GM18951 (cell line): Measurements from ENCODE around the gene VPS9D1.

Experiments
- POLR2A ChIP-seq: IDR thresholded peaks from 4 replicates; pipeline ENCODE4 v1.6.1; 2011; ENCODE audit warnings: mild to moderate bottlenecking; ENCODE audit not compliant: insufficient read length, insufficient read depth; ENCODE audit errors: extremely low read depth
- in situ Hi-C: fragments of 300-500 bp; cut with MboI; formaldehyde crosslinking; loops from one replicate; pipeline ENCODE4 v1.12.0; 2022; ENCODE audit warnings: low sequenced_read_pairs, mixed read lengths, inconsistent platforms; ENCODE audit not compliant: unreplicated experiment

VPS9D1 gene

DNA sequence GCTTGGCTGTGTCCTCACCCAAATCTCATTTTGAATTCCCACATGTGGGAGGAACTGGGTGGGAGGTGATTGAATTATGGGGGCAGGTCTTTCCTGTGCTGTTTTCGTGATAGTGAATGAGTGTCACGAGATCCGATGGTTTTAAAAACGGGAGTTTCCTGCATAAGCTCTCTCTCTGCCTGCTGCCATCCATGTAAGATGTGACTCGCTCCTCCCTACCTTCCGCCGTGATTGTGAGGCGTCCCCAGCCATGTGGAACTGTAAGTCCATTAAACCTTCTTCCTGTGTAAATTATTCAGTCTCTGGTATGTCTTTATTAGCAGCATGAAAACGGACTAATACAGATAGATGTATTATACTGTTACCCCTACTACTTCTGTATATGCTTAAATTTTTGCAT is 59.5 kb downstream of the VPS9D1 start:
- no peak for TF ChIP-seq POLR2A
- in situ Hi-C loops = no loop called here

DNA sequence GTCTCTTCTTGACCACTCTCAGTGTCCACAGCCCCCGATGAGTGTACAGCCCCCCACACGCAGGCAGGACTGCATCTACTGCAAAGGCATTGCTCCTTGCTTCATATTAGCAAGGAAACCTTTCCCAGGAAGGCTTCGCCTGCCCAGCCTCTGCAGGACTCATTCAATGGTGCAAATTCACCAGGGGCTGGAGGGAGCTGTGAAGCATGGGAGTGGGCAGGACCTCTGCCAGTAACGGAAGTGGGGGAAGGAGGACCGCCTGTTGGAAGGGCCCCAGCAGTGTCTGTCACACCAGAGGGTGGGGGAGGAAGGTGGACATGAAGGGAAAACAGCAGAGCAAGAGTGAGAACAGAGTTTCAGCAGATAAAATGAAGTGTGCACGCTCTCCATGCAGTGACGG is 60.6 kb downstream of the VPS9D1 start:
- TF ChIP-seq POLR2A = no peak
- in situ Hi-C loops = no loop called here

DNA sequence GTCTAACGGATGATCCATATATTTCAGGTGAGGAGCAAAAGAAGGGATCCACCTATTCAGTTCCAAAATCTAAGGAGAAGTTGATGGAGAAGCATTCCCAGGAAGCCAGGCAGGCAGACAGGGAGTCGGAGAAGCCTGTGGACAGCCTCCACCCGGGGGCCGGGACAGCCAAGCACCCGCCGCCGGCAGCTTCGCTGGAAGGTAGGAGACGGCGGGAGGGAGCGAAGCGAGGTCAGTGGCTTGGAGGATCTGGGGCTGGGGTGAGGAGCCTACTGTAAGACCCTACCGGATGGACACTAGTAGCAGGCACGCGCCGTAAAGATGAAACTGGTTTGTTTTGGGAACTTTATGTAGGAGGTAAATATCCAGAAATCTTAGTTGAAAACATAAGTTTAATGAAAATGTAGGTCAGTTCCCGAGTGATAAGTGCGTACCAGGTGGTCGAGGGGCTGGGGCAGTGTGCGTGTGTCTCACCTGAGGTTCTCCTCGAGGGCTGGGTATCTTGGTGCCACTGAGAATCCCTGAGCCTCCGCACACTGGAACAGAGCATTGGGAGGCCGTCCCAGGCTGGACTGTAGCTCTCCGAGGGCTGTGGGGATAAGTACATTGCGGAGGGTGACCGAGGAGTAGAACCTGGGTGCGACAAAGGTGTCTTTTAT is 62.3 kb downstream of the VPS9D1 start:
- no peak for TF ChIP-seq POLR2A
- in situ Hi-C loops = no loop called here

DNA sequence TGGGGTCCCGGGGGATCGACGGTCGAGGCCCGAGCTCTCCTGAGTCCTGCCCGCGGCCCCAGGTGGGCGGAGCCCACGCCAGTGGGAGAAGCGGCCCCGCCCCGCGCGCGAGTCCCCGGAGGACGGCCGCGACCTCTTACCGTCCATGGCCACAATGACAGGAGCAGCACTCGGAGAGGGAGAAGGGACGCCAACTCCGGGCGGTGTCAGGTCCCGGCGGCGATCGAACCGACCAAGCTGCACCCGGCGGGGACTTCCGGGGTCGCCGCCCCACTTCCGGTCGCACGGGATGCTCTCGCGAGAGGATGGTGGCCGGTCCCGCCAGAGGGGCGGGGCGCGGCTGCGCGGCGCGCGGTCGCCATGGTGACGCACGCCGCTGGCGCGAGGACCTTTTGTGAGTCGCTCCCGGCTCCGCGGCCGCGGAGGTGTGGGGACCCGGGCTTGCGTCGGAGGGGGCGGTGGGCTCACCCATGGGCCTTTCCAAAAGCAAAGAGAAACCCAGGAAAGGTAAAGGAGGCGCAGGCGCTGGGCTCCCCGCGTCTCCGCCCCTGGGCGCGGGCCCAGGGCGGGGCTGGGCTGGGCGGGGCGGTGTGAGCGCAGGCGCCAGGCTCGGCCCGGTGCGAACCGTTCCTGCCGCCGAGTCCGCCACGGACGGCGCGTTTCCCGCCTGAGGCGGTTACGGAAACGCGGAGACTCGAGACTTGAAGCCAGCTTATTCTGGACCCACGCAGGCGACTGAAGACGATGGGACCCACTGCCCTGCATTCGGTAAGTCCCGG is 63.1 kb downstream of the VPS9D1 start, which contains the start of the genes CHMP1A and SPATA33:
Gene CHMP1A (minus strand): TSS at position 267 of the 779 bp plus-strand sequence. CDS start 120 bp downstream, at position 147.
Gene SPATA33 (plus strand): TSS at position 395 of the 779 bp plus-strand sequence. CDS start 76 bp downstream, at position 471.
- TF ChIP-seq POLR2A = peak; percentile 80
- in situ Hi-C loops = no loop called here
